Measurements from ENCODE around the gene IL17RB.

Gene IL17RB

GRCh38 chr3:53858096-53858741, 11.9 kb downstream of the IL17RB start:
- DNase-seq (ENCODE audit: low read depth, low spot score), result no peak

GRCh38 chr3:53859178-53859577, 12.8 kb downstream of the IL17RB start:
- DNase-seq (ENCODE audit: low read depth, low spot score), result no peak

GRCh38 chr3:53860196-53860595, 13.8 kb downstream of the IL17RB start:
- no peak for DNase-seq (ENCODE audit: low read depth, low spot score)

- no peak for DNase-seq (ENCODE audit: low read depth, low spot score)
Measured at GRCh38 chr3:53862241-53862640, 15.9 kb downstream of the IL17RB start.

- no peak for DNase-seq (ENCODE audit: low read depth, low spot score)
Measured at GRCh38 chr3:53863145-53863544, 16.8 kb downstream of the IL17RB start.

- no peak for DNase-seq (ENCODE audit: low read depth, low spot score)
Measured at GRCh38 chr3:53865732-53866499, 19.5 kb downstream of the IL17RB start.

GRCh38 chr3:53880396-53881345, 34.3 kb downstream of the IL17RB start:
- no peak for DNase-seq (ENCODE audit: low read depth, low spot score)

GRCh38 chr3:53881691-53882593, 35.6 kb downstream of the IL17RB start, which contains the start of gene ACTR8:
Gene ACTR8 (minus strand): TSS chr3:53882152. CDS start chr3:53882101, 51 bp downstream.
- peak; percentile 68 for DNase-seq (ENCODE audit: low read depth, low spot score)

- DNase-seq (ENCODE audit: low read depth, low spot score), result no peak
Measured at GRCh38 chr3:53883008-53883407, 36.6 kb downstream of the IL17RB start.

GRCh38 chr3:53884623-53885022, 38.3 kb downstream of the IL17RB start:
- DNase-seq (ENCODE audit: low read depth, low spot score), result no peak

- DNase-seq (ENCODE audit: low read depth, low spot score), result no peak
Measured at GRCh38 chr3:53885239-53885638, 38.9 kb downstream of the IL17RB start.

- no peak for DNase-seq (ENCODE audit: low read depth, low spot score)
Measured at GRCh38 chr3:53887446-53887845, 41.1 kb downstream of the IL17RB start.

- no peak for DNase-seq (ENCODE audit: low read depth, low spot score)
Measured at GRCh38 chr3:53888232-53888631, 41.9 kb downstream of the IL17RB start.

GRCh38 chr3:53890726-53891475, 44.5 kb downstream of the IL17RB start:
- DNase-seq (ENCODE audit: low read depth, low spot score), result peak; percentile 21

- peak; percentile 96 for DNase-seq (ENCODE audit: low read depth, low spot score)
Measured at GRCh38 chr3:53891497-53892285, 45.3 kb downstream of the IL17RB start, which contains the start of gene SELENOK. Gene SELENOK (minus strand): TSS chr3:53891859.

GRCh38 chr3:53892286-53892637, 45.9 kb downstream of the IL17RB start:
- DNase-seq (ENCODE audit: low read depth, low spot score), result no peak

- no peak for DNase-seq (ENCODE audit: low read depth, low spot score)
Measured at GRCh38 chr3:53899750-53900149, 53.4 kb downstream of the IL17RB start.

GRCh38 chr3:53900666-53901331, 54.4 kb downstream of the IL17RB start:
- no peak for DNase-seq (ENCODE audit: low read depth, low spot score)

GRCh38 chr3:53902067-53902466, 55.7 kb downstream of the IL17RB start:
- no peak for DNase-seq (ENCODE audit: low read depth, low spot score)
